Adrenal gland (tissue), 12 donors: ENCODE data around the gene BNC2. TPM values are rescaled to one million over a fixed set of nuclear protein-coding genes. Genes with fewer than 3 reads are reported as not detected.

ENCODE experiments used
- DNase-seq, 7 donors: peaks; one replicate each; pipeline ENCODE4 v3.0.0-alpha.2; 2019 to 2020
- H3K27ac ChIP-seq, 5 donors: fragments of 200-600 bp; sonication (generic) in 4 of 5; 1 replicate in 3 of 5; 2 replicates in 2 of 5; pipeline versions ENCODE4 v1.5.1 to v1.8.0; 2016 to 2020; ENCODE audit warnings: mild to moderate bottlenecking in 1 of 5
- H3K27me3 ChIP-seq: fragments of 200-600 bp; 2 replicates; pipeline ENCODE4 v1.8.0; 2021
- H3K36me3 ChIP-seq, 2 donors: fragments of 200-600 bp; replicated peaks in 1 of 2; 1 replicate in 1 of 2; 2 replicates in 1 of 2; pipeline versions ENCODE4 v1.5.1 to v1.8.0; 2018 to 2022
- H3K4me1 ChIP-seq, 2 donors: fragments of 200-600 bp; replicated peaks in 1 of 2; 1 replicate in 1 of 2; 2 replicates in 1 of 2; pipeline versions ENCODE4 v1.5.1 to v1.8.0; 2018 to 2021
- H3K4me3 ChIP-seq, 4 donors: fragments of 200-600 bp; sonication (generic) in 3 of 4; one replicate each; pipeline ENCODE4 v1.5.1; 2016 to 2018
- H3K9me3 ChIP-seq, 3 donors: fragments of 200-600 bp; sonication (generic) in 1 of 3; replicated peaks in 1 of 3; 1 replicate in 2 of 3; 2 replicates in 1 of 3; pipeline versions ENCODE4 v1.5.1 to v1.8.0; 2016 to 2021
- CTCF ChIP-seq, 6 experiments: fragments of 450-650 bp in 4 of 6; fragments of 200-600 bp in 2 of 6; sonication (generic) in 1 of 6; IDR thresholded peaks; 1 replicate in 5 of 6; 2 replicates in 1 of 6; pipeline versions ENCODE4 v1.5.1 to v1.8.0; 2016 to 2021; ENCODE audit warnings: antibody characterized with exemption in 6 of 6, mild to moderate bottlenecking in 2 of 6, moderate library complexity in 1 of 6
- POLR2A ChIP-seq, 2 donors: fragments of 450-650 bp; IDR thresholded peaks; one replicate each; pipeline ENCODE4 v1.6.1; 2017; ENCODE audit warnings: antibody characterized with exemption in 2 of 2, mild to moderate bottlenecking in 2 of 2, moderate library complexity in 1 of 2
- WGBS, 4 donors: extraction: QIAGEN DNeasy Blood & Tissue Kit in 2 of 4; methylation state at CpG; one replicate each; pipeline versions ENCODE4 v1.1.5 to v1.1.7; 2013 to 2017; 5-methylcytosine and 5-hydroxymethylcytosine counted together
- intact Hi-C, 2 donors: fragments of 100-400 bp; cut with DNase I; formaldehyde crosslinking; loops; one replicate each; pipeline versions ENCODE4 v1.14.1 to v1.15.0; 2022 to 2023
- polyA plus RNA-seq, 3 donors: library from polyadenylated mRNA; stranded (reverse); fragments of 200-250 nt in 2 of 3; fragments of 350-450 nt in 1 of 3; fragmentation: Illumina TruSeq in 1 of 3; extraction: RNeasy Lipid Tissue Mini Kit (QIAGEN cat#74804) in 1 of 3; gene quantifications; one replicate each; pipeline ENCODE4 v1.2.3, GENCODE V29; 2013 to 2014
- total RNA-seq, 9 donors: library from RNA; depleted of rRNA in 4 of 9; stranded (reverse); fragments of >200 nt in 4 of 9; fragments of 120-200 nt in 1 of 9; fragmentation: NEBNext Ultra II Directional in 1 of 9; extraction: Animal tissue kit (Norgen Biotek cat#: 25700) in 1 of 9; gene quantifications; one replicate each; pipeline versions ENCODE4 v1.1.0 to v1.2.4, GENCODE V29; 2013 to 2023
- donor health status: healthy with polysubstance abuse.
- donor health status: Bipolar disorder and iron deficiency.
- donor health status: DM: yes; HTN: yes; CAD: no.
- donor health status: DM: no; HTN: no; CAD: no.
- donor health status: DM: no; HTN: no; CAD: no.
- donor health status: DM: yes; HTN: yes; CAD: no.

BNC2 gene
- total and polyA plus RNA-seq, 12 donors: 1.1 to 11.1 (median 5.0) TPM

- Histone ChIP-seq H3K36me3 (no peaks in the 10 kb centered on the region), H3K27me3 (no peaks in the 10 kb centered on the region), H3K4me3 (no peak overlapping the region), H3K27ac (no peak overlapping the region), H3K4me1 (peaks cover 0 to 5% of the 10 kb centered on the region in 2 donors), H3K9me3 (no peaks in the 10 kb centered on the region)
- TF ChIP-seq CTCF (IDR thresholded peaks at IDR 0.05) (no peak), POLR2A (IDR thresholded peaks at IDR 0.05) (no peak)
- 61 to 68% (median 64%) methylated on average over 3 of the region's 3 CpGs for WGBS, 4 donors
- intact Hi-C loops: no loop called here
- DNase-seq: no peak
Measured at GRCh38 chr9:16414451-16414850, 456.0 kb downstream of the BNC2 start.

DNA sequence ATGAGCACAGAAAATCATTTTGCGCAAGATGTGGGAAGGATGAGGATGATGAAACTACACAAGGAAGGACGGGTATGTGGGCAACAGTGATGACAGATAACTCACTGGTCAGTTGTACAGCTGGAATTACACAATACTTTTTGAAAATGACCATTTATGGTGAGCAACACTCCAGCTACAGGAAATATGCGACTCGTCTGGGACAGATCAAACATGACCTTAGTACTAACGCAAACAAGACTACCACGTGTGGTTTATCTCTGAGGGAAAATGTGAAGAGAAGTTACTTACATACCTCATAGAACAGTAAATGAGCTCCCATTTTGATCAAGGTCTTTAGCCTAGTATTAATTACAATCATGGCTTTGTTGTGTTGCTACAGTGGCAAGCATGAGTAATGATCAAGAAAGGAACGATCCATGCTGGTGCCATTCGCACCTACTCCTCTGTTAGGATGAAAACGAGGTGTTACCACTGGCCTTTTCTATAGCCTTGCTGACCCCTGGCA, 456.9 kb downstream of the BNC2 start:
- Histone ChIP-seq H3K27me3 (no peaks in the 10 kb centered on the region), H3K4me3 (no peak overlapping the region), H3K27ac (peak overlapping the region in 2 of 5 donors; percentile 65 to 67), H3K9me3 (no peaks in the 10 kb centered on the region), H3K36me3 (no peaks in the 10 kb centered on the region), H3K4me1 (peaks cover 0 to 5% of the 10 kb centered on the region in 2 donors)
- TF ChIP-seq CTCF (IDR thresholded peaks at IDR 0.05) (no peak), POLR2A (IDR thresholded peaks at IDR 0.05) (no peak)
- WGBS, 4 donors: 52 to 67% (median 58%) methylated on average over 9 of the region's 9 CpGs
- intact Hi-C loops: no loop called here
- DNase-seq: peak in 5 of 7 donors; percentile 16 to 54 (median 38)

DNA sequence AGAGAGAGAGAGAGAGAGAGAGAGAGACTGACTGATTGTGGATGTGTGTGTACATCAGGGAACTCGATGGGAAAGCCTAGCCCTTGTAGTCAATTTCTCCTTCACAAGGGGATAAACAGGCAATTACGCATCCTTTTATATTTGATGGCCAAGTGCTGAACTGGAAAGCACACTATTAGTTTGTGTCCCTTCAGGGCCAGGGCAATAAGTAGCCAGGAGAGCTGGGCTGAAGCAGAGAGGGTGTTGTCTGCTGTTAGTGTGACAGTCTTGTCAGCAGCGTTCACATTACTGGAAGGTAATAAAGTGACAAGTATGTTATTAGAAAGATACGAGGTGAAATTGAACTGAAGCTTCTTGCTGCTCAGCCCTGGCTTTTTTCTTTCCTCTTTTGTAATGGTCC, 457.7 kb downstream of the BNC2 start:
- intact Hi-C loops: no loop called here
- Histone ChIP-seq H3K4me1 (peaks cover 0 to 5% of the 10 kb centered on the region in 2 donors), H3K4me3 (no peak overlapping the region), H3K27me3 (peaks cover 3% of the 10 kb centered on the region), H3K36me3 (no peaks in the 10 kb centered on the region), H3K27ac (no peak overlapping the region), H3K9me3 (no peaks in the 10 kb centered on the region)
- WGBS, 4 donors: 69 to 80% (median 76%) methylated on average over 4 of the region's 4 CpGs
- no peak for DNase-seq
- TF ChIP-seq POLR2A (IDR thresholded peaks at IDR 0.05): no peak
- no peak for TF ChIP-seq CTCF (IDR thresholded peaks at IDR 0.05)

DNA sequence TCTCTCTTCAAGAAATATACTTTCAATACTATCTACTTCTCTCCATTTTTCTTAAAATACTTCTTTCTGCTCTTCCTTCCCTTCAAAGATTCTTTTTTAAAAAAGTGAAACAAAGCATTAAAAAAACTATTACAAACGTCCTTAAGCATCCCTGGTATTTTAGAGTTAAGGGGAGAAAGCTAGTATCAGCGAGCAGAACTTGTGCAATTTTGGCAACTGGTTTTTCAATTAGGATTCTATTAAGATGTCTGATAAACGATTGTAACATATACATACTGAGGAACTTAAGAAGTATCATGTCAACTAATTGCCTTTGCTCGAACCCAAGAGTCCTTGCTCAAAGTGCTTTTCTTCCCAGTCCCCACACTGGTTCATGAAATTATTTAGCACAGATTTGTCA, 459.2 kb downstream of the BNC2 start:
- H3K9me3 ChIP-seq: no peaks in the 10 kb centered on the region
- 57 to 70% (median 62%) methylated on average over 4 of the region's 4 CpGs for WGBS, 4 donors
- H3K4me3 ChIP-seq: no peak overlapping the region
- no peak for TF ChIP-seq CTCF (IDR thresholded peaks at IDR 0.05)
- no peak for DNase-seq
- intact Hi-C loops: no loop called here
- no peak overlapping the region for H3K27ac ChIP-seq
- peaks cover 3% of the 10 kb centered on the region for H3K27me3 ChIP-seq
- no peaks in the 10 kb centered on the region for H3K36me3 ChIP-seq
- peaks cover 0 to 5% of the 10 kb centered on the region in 2 donors for H3K4me1 ChIP-seq
